ENCODE measurements around the gene XG.
"Not testable (repeated sequence)": the region's sequence is repeated elsewhere in the genome, so short reads cannot be mapped to it uniquely, and the experiment has no call there.

Gene XG

GRCh38 chrX:2735270-2735669, 16.6 kb upstream of the XG start:
- DNase-seq: no peak

DNA sequence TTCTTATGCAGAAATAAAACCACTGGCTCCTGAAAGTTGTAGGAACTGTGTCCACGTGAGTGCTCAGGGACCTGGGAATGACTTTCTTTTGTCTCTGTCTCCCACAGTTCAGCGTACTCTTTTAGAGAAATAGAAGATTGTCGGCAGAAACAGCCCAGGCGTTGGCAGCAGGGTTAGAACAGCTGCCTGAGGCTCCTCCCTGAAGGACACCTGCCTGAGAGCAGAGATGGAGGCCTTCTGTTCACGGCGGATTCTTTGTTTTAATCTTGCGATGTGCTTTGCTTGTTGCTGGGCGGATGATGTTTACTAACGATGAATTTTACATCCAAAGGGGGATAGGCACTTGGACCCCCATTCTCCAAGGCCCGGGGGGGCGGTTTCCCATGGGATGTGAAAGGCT, 11.2 kb upstream of the XG start:
- no peak for DNase-seq

GRCh38 chrX:2741386-2741785, 10.5 kb upstream of the XG start:
- DNase-seq: no peak

DNA sequence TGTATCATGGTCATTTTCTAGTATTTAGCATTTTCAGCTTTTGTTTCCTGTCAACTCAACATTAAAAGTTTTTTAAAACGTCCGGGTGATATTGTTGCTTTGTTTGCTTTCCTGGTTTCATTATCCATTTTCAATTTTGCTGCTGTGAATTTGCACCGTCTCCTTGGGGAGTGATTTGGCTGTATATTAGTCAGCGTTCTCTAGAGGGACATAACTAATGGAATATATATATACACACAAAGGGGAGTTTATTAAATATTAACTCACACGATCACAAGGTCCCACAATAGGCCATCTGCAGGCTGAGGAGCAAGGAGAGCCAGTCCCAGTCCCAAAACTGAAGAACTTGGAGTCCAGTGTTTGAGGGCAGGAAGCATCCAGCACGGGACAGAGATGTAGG, 5.6 kb upstream of the XG start:
- not testable (repeated sequence) for DNase-seq

GRCh38 chrX:2748171-2748814, 3.5 kb upstream of the XG start:
- DNase-seq: no peak

- DNase-seq: no peak
Observed at GRCh38 chrX:2748815-2749188, 3.0 kb upstream of the XG start.

DNA sequence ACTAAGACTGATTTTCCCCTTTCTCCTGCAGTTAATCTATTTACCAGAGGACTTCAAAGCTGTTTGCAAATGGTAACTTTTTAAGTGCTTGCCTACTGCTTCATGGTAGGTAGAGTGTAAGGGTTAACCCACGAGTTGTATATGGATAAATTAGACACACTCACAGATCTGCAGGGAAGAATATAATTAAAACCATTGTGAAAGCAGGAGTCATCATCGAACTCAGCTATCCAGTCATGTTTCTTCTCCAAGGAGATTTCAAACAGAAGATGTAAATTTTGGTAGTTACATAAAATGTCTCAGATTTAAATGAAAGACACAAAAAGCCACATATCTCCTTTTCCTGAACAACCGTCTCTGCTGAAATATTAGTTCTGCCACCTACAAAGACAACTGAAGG, 549 bp upstream of the XG start:
- no peak for DNase-seq

DNA sequence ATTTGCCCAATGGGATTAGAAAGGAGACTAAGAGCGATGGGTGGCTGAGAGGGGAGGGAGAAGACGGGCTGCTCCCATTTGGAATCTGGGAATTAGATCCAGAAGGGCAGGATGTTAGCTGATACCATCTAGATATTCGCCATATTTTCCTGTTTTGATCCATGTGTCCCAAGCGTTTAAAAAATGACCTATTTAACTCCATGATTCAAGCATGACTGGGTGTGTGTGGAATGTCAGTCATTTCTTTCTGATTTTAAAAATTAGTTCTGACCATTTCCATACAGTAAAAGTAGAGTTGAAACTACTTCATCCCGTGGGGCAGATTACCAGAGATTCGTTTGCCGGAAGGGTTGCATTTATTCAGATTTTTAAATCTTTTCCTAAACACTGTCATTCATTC, 601 bp downstream of the XG start:
- not testable (repeated sequence) for DNase-seq

- not testable (repeated sequence) for DNase-seq
Observed at GRCh38 chrX:2755163-2755715, 3.4 kb downstream of the XG start.

- no peak for DNase-seq
Observed at GRCh38 chrX:2756548-2756947, 4.7 kb downstream of the XG start.

- no peak for DNase-seq
Observed at GRCh38 chrX:2761246-2761645, 9.4 kb downstream of the XG start.

GRCh38 chrX:2762671-2763070, 10.8 kb downstream of the XG start:
- DNase-seq: not testable (repeated sequence)

GRCh38 chrX:2764766-2765548, 13.1 kb downstream of the XG start:
- DNase-seq: not testable (repeated sequence)

- no peak for DNase-seq
Observed at GRCh38 chrX:2765549-2765830, 13.7 kb downstream of the XG start.

DNA sequence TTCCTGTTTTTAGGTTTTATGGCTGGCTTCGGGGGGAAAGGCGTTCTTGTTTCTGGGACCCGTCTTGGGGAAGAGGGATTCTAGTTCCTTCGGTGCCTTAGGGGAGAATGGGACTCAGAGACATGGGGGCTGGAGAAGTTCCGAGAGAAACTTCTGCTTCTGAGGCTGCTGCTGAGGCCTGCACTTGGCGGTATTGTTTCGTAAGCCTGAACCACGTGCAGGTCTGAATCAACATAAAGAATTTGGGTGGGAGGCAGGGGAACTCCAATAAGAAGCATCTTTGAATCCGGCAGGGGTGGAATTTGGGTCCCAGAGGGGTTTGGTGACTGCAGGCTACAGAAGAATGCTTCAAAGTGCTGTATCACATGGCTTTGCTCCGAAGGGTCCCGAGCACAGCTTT, 15.1 kb downstream of the XG start:
- DNase-seq: no peak

- DNase-seq: no peak
Observed at GRCh38 chrX:2767631-2768455, 16.0 kb downstream of the XG start.

DNA sequence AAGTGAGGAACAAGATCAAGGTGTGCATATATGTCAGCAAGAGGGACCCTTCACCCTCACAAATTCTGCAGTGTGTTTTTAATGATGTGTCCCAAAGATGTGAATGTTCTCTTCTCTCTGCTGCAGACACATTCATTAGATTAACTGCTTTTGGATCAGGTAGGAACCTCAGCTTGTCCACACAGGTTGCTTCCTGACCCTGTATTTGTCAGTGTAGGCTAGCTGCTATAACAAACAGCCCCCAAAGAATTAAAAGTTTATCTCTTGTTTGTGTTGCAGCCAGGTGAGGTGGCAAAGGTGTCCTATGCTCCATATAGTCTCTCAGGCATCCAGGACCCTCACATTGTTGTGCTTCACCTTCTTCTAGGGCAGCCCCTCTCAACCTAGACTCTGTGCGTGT, 17.8 kb downstream of the XG start:
- DNase-seq: no peak

DNA sequence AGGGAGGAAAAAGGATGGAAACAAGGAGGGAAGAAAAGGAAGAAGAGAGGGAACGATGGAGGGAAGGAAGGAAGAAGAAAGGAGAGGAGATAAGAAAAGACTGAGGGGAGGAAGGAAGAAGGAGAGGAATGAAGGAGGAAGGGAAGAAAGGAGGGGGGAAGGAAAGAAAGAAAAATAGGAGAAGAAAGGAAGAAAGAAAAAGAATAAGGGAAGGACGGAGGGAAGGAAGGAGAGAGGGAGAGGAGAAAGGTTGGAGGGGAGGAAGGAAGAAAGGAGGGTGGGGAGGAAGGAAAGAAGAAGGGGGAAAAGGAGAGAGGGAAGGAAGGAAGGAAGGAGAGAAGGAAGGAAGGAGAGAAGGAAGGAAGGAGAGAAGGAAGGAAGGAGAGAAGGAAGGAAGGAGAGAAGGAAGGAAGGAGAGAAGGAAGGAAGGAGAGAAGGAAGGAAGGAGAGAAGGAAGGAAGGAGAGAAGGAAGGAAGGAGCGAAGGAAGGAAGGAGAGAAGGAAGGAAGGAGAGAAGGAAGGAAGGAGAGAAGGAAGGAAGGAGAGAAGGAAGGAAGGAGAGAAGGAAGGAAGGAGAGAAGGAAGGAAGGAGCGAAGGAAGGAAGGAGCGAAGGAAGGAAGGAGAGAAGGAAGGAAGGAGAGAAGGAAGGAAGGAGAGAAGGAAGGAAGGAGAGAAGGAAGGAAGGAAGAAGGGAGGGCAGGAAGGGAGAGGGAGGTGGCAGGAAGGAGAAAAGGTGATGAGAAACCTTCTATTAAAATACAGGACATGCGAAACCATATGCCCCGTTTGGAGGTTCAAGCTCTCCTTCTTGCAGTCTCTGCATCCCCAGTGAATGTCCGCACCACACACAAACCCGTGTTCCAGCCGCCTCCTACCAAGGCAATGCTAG, 21.6 kb downstream of the XG start:
- not testable (repeated sequence) for DNase-seq

DNA sequence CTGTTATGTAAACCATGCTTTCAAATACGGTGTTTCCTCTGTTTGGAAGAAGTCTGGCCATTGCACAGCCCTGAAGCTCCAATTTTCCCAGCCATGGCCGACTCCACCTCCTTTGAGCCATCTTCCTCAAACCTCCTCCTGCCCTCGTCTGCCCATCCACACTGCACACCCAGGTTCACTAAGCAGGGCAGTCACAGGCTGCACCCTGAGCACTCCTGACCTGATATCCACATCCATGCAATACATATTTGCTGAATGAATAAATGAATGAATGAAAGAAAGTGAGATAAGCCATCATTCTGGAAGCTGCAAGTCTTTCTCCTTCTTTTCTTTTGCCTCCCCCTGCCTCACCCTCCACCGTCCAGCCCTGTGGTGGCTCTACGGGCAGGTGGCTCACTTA, 22.2 kb downstream of the XG start:
- DNase-seq: no peak

DNA sequence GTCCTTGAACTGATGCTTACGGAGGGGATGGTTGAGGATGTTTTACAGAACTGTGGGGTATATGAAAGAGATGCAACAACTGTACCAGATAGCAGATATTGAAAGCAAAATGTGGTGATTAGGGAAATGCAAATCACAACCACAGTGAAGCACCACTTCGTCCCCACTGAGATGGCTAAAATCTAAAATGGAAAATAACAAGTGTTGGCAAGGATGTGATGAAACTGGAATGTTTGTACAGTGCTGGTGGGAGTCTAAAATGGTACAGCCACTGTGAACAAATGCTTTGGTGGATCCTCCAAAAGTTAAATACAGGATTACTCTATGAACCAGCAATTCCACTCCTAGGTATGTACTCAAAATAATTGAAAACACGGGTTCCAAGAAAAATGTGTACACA, 22.9 kb downstream of the XG start:
- DNase-seq: no peak

GRCh38 chrX:2780472-2781225, 28.8 kb downstream of the XG start:
- not testable (repeated sequence) for DNase-seq

- no peak for DNase-seq
Observed at GRCh38 chrX:2781226-2781571, 29.4 kb downstream of the XG start.
